ENCODE measurements around the gene LGALS9B.
"Not testable (repeated sequence)": the region's sequence is repeated elsewhere in the genome, so short reads cannot be mapped to it uniquely, and the experiment has no call there.

- not testable (repeated sequence) for TF ChIP-seq POLR2A (IDR thresholded peaks at IDR 0.05); CTCF (IDR thresholded peaks at IDR 0.05 in 8 of 11, conservative IDR thresholded peaks at IDR 0.05 in 3 of 11); POLR2AphosphoS5 (IDR thresholded peaks at IDR 0.05)
Observed at GRCh38 chr17:20474081-20474480, 6.7 kb upstream of the LGALS9B start.
